Esophagus muscularis mucosa (tissue), 4 donors: ENCODE results near the gene AUTS2.

Source experiments
- CTCF ChIP-seq, 3 experiments: fragments of 200-600 bp in 2 of 3; fragments of 450-650 bp in 1 of 3; sonication (generic) in 2 of 3; IDR thresholded peaks; one replicate each; pipeline ENCODE4 v1.5.1; 2017 to 2019; ENCODE audit warnings: antibody characterized with exemption in 3 of 3, mild to moderate bottlenecking in 2 of 3, moderate library complexity in 1 of 3
- EP300 ChIP-seq: sonication (generic); formaldehyde crosslinking; IDR thresholded peaks from one replicate; pipeline ENCODE4 v1.6.1; 2017; ENCODE audit warnings: antibody characterized with exemption
- POLR2A ChIP-seq: fragments of 450-650 bp; IDR thresholded peaks from one replicate; pipeline ENCODE4 v1.6.1; 2017; ENCODE audit warnings: antibody characterized with exemption, moderate library complexity, mild to moderate bottlenecking, low read depth

- no peak for TF ChIP-seq CTCF (IDR thresholded peaks at IDR 0.05)
- no peak for TF ChIP-seq EP300
- TF ChIP-seq POLR2A: no peak
Observed at GRCh38 chr7:70142247-70142932, 544.1 kb downstream of the AUTS2 start.
